ENCODE data around the gene FRRS1L.

Gene FRRS1L

GRCh38 chr9:109101810-109102209 lies 65.2 kb downstream of the FRRS1L start:
- H3K27ac Mint-ChIP-seq (ENCODE audit: low read depth) = peak overlapping the region; percentile 92
- H3K9me3 Mint-ChIP-seq = peaks cover 6% of the 10 kb centered on the region
- H3K4me1 Mint-ChIP-seq = peaks cover 60% of the 10 kb centered on the region
- peak; percentile 77 for ATAC-seq (replicated peaks; ENCODE audit: extremely low read depth, poor library complexity, severe bottlenecking)
- DNase-seq (ENCODE audit: low spot score in 2 of 2) = no peak
- peaks cover 18% of the 10 kb centered on the region for H3K36me3 Mint-ChIP-seq (ENCODE audit: insufficient read depth)
- no peaks in the 10 kb centered on the region for H3K27me3 Mint-ChIP-seq
- peak overlapping the region; percentile 52 for H3K4me3 Mint-ChIP-seq

GRCh38 chr9:109101202-109101595 lies 65.8 kb downstream of the FRRS1L start:
- Mint-ChIP-seq H3K27ac (ENCODE audit: low read depth) (peak overlapping the region; percentile 92), H3K36me3 (ENCODE audit: insufficient read depth) (peaks cover 18% of the 10 kb centered on the region), H3K4me3 (peak overlapping the region; percentile 52), H3K27me3 (no peaks in the 10 kb centered on the region), H3K4me1 (peaks cover 65% of the 10 kb centered on the region), H3K9me3 (peaks cover 6% of the 10 kb centered on the region)
- peak; percentile 50 for ATAC-seq (replicated peaks; ENCODE audit: extremely low read depth, poor library complexity, severe bottlenecking)
- DNase-seq (ENCODE audit: low spot score in 2 of 2) = no peak

- peaks cover 71% of the 10 kb centered on the region for H3K4me1 Mint-ChIP-seq
- ATAC-seq (replicated peaks; ENCODE audit: extremely low read depth, poor library complexity, severe bottlenecking) = no peak
Measured at GRCh38 chr9:109100543-109101201, 66.4 kb downstream of the FRRS1L start.

GRCh38 chr9:109098960-109099308 lies 68.1 kb downstream of the FRRS1L start:
- H3K4me1 Mint-ChIP-seq = peaks cover 88% of the 10 kb centered on the region
- H3K9me3 Mint-ChIP-seq = peaks cover 6% of the 10 kb centered on the region
- no peak overlapping the region for H3K27ac Mint-ChIP-seq (ENCODE audit: low read depth)
- H3K36me3 Mint-ChIP-seq (ENCODE audit: insufficient read depth) = peaks cover 9% of the 10 kb centered on the region
- ATAC-seq (replicated peaks; ENCODE audit: extremely low read depth, poor library complexity, severe bottlenecking) = no peak
- no peak overlapping the region for H3K4me3 Mint-ChIP-seq
- no peak for DNase-seq (ENCODE audit: low spot score in 2 of 2)
- no peaks in the 10 kb centered on the region for H3K27me3 Mint-ChIP-seq

More at GRCh38 chr9:109100543-109101201, 66.4 kb downstream of the FRRS1L start:
- peak overlapping the region; percentile 52 for H3K4me3 Mint-ChIP-seq
- H3K9me3 Mint-ChIP-seq = peaks cover 6% of the 10 kb centered on the region
- DNase-seq (ENCODE audit: low spot score in 2 of 2) = no peak
- no peaks in the 10 kb centered on the region for H3K27me3 Mint-ChIP-seq
- H3K36me3 Mint-ChIP-seq (ENCODE audit: insufficient read depth) = peaks cover 15% of the 10 kb centered on the region
- peak overlapping the region; percentile 92 for H3K27ac Mint-ChIP-seq (ENCODE audit: low read depth)

GRCh38 chr9:109098171-109098959 lies 68.7 kb downstream of the FRRS1L start:
- H3K27ac Mint-ChIP-seq (ENCODE audit: low read depth) = peak overlapping the region; percentile 58
- peaks cover 89% of the 10 kb centered on the region for H3K4me1 Mint-ChIP-seq
- DNase-seq (ENCODE audit: low spot score in 2 of 2) (no peak), ATAC-seq (replicated peaks; ENCODE audit: extremely low read depth, poor library complexity, severe bottlenecking) (no peak)
- H3K4me3 Mint-ChIP-seq = no peak overlapping the region
- H3K36me3 Mint-ChIP-seq (ENCODE audit: insufficient read depth) = peaks cover 6% of the 10 kb centered on the region
- no peaks in the 10 kb centered on the region for H3K27me3 Mint-ChIP-seq
- H3K9me3 Mint-ChIP-seq = peaks cover 2% of the 10 kb centered on the region

GRCh38 chr9:109097146-109097545 lies 69.9 kb downstream of the FRRS1L start:
- ATAC-seq (replicated peaks; ENCODE audit: extremely low read depth, poor library complexity, severe bottlenecking) = no peak
- Mint-ChIP-seq H3K4me3 (peak overlapping the region; percentile 12), H3K27me3 (no peaks in the 10 kb centered on the region), H3K27ac (ENCODE audit: low read depth) (peak overlapping the region; percentile 4), H3K36me3 (ENCODE audit: insufficient read depth) (peaks cover 15% of the 10 kb centered on the region), H3K9me3 (no peaks in the 10 kb centered on the region), H3K4me1 (peaks cover 79% of the 10 kb centered on the region)
- DNase-seq (ENCODE audit: low spot score in 2 of 2) = no peak

GRCh38 chr9:109095321-109095720 lies 71.7 kb downstream of the FRRS1L start:
- no peaks in the 10 kb centered on the region for H3K9me3 Mint-ChIP-seq

GRCh38 chr9:109094268-109094667 lies 72.8 kb downstream of the FRRS1L start:
- peak overlapping the region; percentile 39 for H3K27ac Mint-ChIP-seq (ENCODE audit: low read depth)
- H3K9me3 Mint-ChIP-seq = no peaks in the 10 kb centered on the region
- H3K27me3 Mint-ChIP-seq = no peaks in the 10 kb centered on the region
- ATAC-seq (replicated peaks; ENCODE audit: extremely low read depth, poor library complexity, severe bottlenecking) (no peak), DNase-seq (ENCODE audit: low spot score in 2 of 2) (no peak)
- H3K4me3 Mint-ChIP-seq = no peak overlapping the region
- H3K4me1 Mint-ChIP-seq = peaks cover 59% of the 10 kb centered on the region
- H3K36me3 Mint-ChIP-seq (ENCODE audit: insufficient read depth) = peaks cover 34% of the 10 kb centered on the region

More at GRCh38 chr9:109095321-109095720, 71.7 kb downstream of the FRRS1L start:
- DNase-seq (ENCODE audit: low spot score in 2 of 2) = no peak
- ATAC-seq (replicated peaks; ENCODE audit: extremely low read depth, poor library complexity, severe bottlenecking) = no peak
- H3K4me3 Mint-ChIP-seq = no peak overlapping the region
- peaks cover 27% of the 10 kb centered on the region for H3K36me3 Mint-ChIP-seq (ENCODE audit: insufficient read depth)
- H3K27me3 Mint-ChIP-seq = no peaks in the 10 kb centered on the region
- no peak overlapping the region for H3K27ac Mint-ChIP-seq (ENCODE audit: low read depth)
- peaks cover 68% of the 10 kb centered on the region for H3K4me1 Mint-ChIP-seq

- Mint-ChIP-seq H3K4me3 (no peak overlapping the region), H3K27me3 (no peaks in the 10 kb centered on the region), H3K36me3 (ENCODE audit: insufficient read depth) (peaks cover 47% of the 10 kb centered on the region), H3K4me1 (peaks cover 44% of the 10 kb centered on the region), H3K27ac (ENCODE audit: low read depth) (peak overlapping the region; percentile 18), H3K9me3 (no peaks in the 10 kb centered on the region)
- ATAC-seq (replicated peaks; ENCODE audit: extremely low read depth, poor library complexity, severe bottlenecking) (no peak), DNase-seq (ENCODE audit: low spot score in 2 of 2) (no peak)
Measured at GRCh38 chr9:109092587-109092986, 74.5 kb downstream of the FRRS1L start.

GRCh38 chr9:109092051-109092580 lies 74.9 kb downstream of the FRRS1L start:
- no peak overlapping the region for H3K4me3 Mint-ChIP-seq
- H3K27me3 Mint-ChIP-seq = no peaks in the 10 kb centered on the region
- no peak overlapping the region for H3K27ac Mint-ChIP-seq (ENCODE audit: low read depth)
- H3K9me3 Mint-ChIP-seq = no peaks in the 10 kb centered on the region
- peaks cover 48% of the 10 kb centered on the region for H3K36me3 Mint-ChIP-seq (ENCODE audit: insufficient read depth)
- ATAC-seq (replicated peaks; ENCODE audit: extremely low read depth, poor library complexity, severe bottlenecking) = no peak
- DNase-seq (ENCODE audit: low spot score in 2 of 2) = no peak
- H3K4me1 Mint-ChIP-seq = peaks cover 41% of the 10 kb centered on the region

- H3K4me3 Mint-ChIP-seq = no peak overlapping the region
- no peaks in the 10 kb centered on the region for H3K27me3 Mint-ChIP-seq
- H3K4me1 Mint-ChIP-seq = peaks cover 5% of the 10 kb centered on the region
- ATAC-seq (replicated peaks; ENCODE audit: extremely low read depth, poor library complexity, severe bottlenecking) (no peak), DNase-seq (ENCODE audit: low spot score in 2 of 2) (no peak)
- peaks cover 57% of the 10 kb centered on the region for H3K36me3 Mint-ChIP-seq (ENCODE audit: insufficient read depth)
- H3K27ac Mint-ChIP-seq (ENCODE audit: low read depth) = no peak overlapping the region
- H3K9me3 Mint-ChIP-seq = no peaks in the 10 kb centered on the region
Measured at GRCh38 chr9:109088221-109088620, 78.8 kb downstream of the FRRS1L start.

GRCh38 chr9:109087795-109088194 lies 79.3 kb downstream of the FRRS1L start:
- no peaks in the 10 kb centered on the region for H3K9me3 Mint-ChIP-seq
- no peak overlapping the region for H3K4me3 Mint-ChIP-seq
- peaks cover 56% of the 10 kb centered on the region for H3K36me3 Mint-ChIP-seq (ENCODE audit: insufficient read depth)
- H3K27me3 Mint-ChIP-seq = no peaks in the 10 kb centered on the region
- ATAC-seq (replicated peaks; ENCODE audit: extremely low read depth, poor library complexity, severe bottlenecking) (no peak), DNase-seq (ENCODE audit: low spot score in 2 of 2) (no peak)
- peaks cover 10% of the 10 kb centered on the region for H3K4me1 Mint-ChIP-seq
- no peak overlapping the region for H3K27ac Mint-ChIP-seq (ENCODE audit: low read depth)

- peaks cover 48% of the 10 kb centered on the region for H3K36me3 Mint-ChIP-seq (ENCODE audit: insufficient read depth)
- DNase-seq (ENCODE audit: low spot score in 2 of 2) (no peak), ATAC-seq (replicated peaks; ENCODE audit: extremely low read depth, poor library complexity, severe bottlenecking) (no peak)
- H3K4me3 Mint-ChIP-seq = no peak overlapping the region
- H3K27ac Mint-ChIP-seq (ENCODE audit: low read depth) = no peak overlapping the region
- no peaks in the 10 kb centered on the region for H3K9me3 Mint-ChIP-seq
- H3K4me1 Mint-ChIP-seq = peaks cover 6% of the 10 kb centered on the region
- H3K27me3 Mint-ChIP-seq = no peaks in the 10 kb centered on the region
Measured at GRCh38 chr9:109086221-109086620, 80.8 kb downstream of the FRRS1L start.
